SKM-1 treated with dmso at 0.1 percent for 144 hours (cell line): ENCODE data around the gene CPSF6.
A peak's percentile ranks its signal among the peaks of the same experiment; 100 is the strongest.
"Not testable (repeated sequence)": the region's sequence is repeated elsewhere in the genome, so short reads cannot be mapped to it uniquely, and the experiment has no call there.

Source experiments
- DNase-seq: peaks from one replicate; lab custom pipeline; 2025; ENCODE audit not compliant: unreplicated experiment; lab: John Stamatoyannopoulos, UW

Gene CPSF6

DNA sequence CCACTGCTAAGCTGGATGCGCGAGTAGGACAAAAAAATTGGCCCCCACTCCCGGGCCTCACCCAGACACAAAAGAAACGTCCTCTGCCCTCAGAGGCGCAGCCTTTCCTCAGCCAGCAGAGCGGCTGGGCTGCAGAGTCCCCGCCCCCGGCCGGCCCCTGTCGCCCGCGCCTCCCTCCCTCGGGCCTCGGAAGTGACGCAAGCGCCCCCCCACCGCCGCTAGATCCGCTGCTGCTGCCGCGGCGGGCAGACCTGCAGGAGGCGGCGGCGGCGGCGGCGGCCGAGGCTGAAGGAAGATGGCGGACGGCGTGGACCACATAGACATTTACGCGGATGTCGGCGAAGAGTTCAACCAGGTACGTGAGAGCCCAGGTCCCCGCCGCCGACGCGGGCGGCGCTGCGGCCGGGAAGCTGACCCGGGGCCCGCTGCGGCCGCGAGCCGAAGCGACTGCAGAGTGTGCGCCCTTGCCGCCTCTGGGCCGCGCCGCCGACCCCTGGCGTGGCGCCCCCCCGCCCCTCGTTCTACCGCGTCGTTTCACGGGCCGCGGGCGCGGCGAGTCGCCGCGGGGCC, at the start of gene CPSF6:
Gene CPSF6, plus strand, starts transcription at position 218 of the 570 bp plus-strand sequence. Its CDS starts 78 bp downstream, at position 296.
- DNase-seq = peak; percentile 69

DNA sequence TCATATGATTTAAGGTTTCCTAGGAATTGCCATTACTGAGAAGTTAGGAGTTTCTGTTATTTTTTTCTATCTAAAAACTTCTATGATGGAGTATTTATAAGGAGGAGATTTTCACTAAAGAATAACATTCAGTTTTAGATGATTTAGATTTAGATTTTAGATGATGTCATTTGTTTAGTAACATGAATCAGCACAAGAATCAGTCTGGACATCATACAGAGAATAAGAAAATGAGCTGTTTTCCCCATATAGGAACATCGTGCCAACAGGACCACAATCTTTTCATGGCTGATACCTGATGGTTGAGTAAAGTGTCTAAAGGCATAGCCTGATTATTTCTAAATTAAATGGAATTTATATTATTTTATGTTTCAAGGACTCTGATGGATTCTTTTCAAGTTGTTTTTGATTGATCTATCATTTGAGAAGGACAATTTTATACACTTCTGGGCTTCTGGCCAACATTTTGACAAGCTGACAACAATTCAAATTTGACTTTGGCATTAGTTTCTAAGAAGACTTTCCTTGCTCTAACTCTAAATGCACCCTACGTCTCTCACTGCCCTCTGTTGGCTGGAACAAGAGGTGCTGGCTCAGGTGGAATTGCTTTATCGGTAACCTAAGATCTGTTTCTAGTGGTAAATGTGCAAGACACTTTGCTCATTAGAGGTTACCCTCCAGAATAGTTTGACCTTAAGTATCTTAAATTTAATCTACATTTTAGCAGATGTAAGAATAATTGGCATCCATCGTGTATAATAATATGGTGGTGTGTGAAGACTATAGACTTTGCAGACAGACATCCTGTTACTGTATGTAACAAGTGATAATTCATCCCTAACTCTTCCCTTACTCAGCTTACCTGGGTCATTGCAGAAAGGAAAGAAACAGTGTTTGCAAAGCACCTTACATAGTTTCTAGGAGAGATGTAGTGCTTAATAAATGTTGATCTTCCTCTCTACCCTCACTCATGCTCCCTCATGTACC, 42.8 kb upstream of the CPSF6 start:
- DNase-seq = no peak

GRCh38 chr12:69199976-69200375, 39.4 kb upstream of the CPSF6 start:
- not testable (repeated sequence) for DNase-seq

DNA sequence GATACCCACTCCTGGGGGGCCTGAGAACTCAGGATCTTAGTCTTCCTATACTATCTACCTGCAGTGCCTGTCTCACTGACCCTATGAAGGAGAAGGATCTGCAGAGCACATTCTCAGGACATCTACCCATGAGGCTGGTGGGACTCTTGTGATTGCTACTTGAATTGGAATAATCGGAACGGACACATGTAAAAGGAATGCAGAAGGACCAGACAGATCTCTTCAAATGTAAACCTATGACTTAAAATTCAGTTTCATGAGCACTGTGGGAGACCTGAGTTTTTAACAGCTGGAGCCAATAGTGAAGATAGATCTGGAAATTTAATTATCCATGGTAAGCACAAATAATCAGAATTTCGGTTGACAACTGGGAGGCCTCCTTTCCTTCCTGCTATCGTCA, 35.2 kb upstream of the CPSF6 start:
- DNase-seq = no peak

- DNase-seq = no peak
Observed at GRCh38 chr12:69210661-69211060, 28.7 kb upstream of the CPSF6 start.

GRCh38 chr12:69211160-69211559, 28.2 kb upstream of the CPSF6 start:
- no peak for DNase-seq

GRCh38 chr12:69214169-69214568, 25.2 kb upstream of the CPSF6 start:
- DNase-seq = no peak

DNA sequence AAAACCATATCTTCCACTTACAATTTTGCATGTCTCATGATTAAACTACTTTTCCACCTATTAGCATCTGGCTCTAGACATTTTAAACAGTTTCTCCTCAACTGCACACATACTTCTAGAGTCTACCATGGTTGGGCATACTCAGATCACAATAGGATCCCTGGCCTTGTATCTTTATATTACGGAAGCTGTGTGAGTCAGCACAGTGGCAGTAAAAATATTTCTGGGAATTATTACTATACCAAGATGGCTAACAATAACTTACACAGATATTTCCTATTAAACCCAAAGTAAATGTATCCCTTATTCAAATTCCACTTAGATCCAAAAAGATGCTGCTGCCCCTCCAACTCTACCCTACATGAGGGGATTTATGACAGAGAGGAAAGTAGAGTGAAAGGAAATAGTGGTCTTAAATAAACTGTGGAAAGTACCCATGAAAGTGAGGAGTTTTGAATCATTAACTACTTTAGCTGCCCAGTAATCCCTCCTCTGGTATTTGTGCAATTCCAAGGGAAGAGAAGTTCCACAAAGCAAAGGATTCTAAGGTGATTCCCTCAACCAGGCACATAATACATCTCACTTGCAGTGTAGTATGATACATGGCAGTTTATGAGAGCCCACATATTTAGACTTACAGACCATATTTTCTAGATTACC, 14.0 kb upstream of the CPSF6 start:
- DNase-seq = no peak

- DNase-seq = no peak
Observed at GRCh38 chr12:69231479-69231878, 7.9 kb upstream of the CPSF6 start.

GRCh38 chr12:69238589-69239351, 599 bp upstream of the CPSF6 start:
- DNase-seq = no peak

GRCh38 chr12:69239922-69240630, 707 bp downstream of the CPSF6 start:
- DNase-seq = no peak

DNA sequence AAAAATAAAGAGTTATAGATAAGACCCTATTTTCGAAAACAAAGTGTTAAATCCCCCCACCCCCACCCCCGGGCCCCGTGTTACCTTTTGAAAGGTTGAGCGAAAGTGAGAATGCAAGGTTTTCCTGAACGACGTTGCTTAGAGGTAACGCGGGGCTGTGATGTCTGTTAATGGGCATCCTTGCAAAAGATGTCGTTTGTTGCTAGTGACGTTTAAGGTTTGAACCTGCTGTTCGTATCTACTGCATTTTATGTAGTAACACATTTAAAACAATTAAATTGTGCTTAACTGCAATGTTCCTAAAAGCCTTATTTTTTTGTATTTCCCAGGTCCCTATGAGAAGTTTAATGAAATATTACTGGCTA, 1.2 kb downstream of the CPSF6 start:
- no peak for DNase-seq

GRCh38 chr12:69241438-69242092, 2.2 kb downstream of the CPSF6 start:
- no peak for DNase-seq

DNA sequence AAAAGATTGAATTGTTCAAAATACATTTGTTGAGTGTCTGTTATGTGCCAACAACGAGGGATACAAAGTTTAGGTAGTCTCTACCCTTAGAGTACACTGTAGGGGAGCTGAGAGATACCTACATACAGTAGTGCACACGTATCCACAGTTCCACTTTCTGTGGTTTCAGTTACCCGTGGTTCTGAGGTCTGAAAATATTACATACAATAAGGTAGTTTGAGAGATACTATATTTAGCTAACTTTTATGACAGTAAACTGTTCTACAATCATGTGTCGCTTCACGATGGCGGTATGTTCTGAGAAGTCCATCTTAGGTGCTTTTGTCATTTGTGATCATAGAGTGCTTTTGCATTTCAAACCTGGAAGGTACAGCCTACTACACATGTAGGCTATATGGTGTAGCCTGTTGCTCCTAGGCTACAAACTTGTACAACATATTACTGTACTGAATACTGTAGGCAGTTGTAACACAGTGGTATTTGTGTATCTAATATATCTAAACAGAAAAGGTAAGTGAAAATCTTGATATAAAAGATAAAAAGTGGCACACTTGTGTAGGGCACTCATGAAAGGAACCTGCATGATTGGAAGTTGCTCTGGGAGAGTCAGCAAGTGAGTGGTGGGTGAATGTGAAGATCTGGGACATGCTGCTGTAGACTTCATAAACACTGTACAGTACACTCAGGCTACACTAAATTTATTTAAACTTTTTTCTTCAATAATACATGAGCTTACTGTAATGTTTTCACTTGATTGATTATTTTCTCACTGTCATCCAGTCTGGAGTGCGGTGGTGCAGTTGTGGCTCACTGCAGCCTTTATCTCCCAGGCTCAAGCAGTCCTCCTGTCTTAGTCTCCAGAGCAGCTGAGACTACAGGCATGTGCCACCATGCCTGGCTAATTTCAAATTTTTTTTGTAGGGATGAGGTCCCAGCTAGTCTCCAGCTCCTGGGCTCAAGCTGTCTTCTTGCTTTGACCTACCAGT, 4.0 kb downstream of the CPSF6 start:
- DNase-seq = no peak

DNA sequence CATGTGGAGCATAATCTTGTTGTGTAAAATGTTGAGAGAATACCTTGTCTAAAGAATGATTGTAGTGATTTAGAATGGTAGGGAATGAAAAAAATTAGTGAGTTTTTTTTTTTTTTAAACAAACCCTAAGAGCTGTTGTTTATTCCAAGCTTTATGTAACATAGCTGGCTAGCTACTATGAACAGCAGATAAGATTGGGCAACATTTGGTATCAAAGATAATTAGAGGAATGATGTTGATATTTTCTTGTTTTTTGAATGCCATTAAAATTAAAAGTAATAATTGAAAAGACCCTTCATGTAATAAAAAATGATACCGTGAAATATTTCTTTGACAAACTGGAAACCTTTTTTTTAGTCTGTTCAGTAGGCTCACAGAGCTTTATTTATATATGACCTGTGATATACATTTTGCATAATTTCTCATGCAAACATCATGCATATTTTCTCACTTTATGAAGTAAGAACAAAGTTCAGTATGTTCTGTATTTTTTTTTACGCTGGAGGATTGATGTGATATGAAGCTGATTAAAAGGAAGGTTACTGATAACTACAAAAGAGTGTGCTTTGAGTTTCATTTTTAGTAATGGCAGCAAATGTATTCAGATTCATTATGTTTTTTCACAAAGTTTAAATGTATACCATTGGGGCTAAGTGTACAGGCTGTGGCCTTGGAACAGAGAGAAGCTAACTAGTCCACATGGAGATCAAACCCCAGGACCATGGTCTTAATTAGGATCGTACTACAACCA, 8.1 kb downstream of the CPSF6 start:
- no peak for DNase-seq

DNA sequence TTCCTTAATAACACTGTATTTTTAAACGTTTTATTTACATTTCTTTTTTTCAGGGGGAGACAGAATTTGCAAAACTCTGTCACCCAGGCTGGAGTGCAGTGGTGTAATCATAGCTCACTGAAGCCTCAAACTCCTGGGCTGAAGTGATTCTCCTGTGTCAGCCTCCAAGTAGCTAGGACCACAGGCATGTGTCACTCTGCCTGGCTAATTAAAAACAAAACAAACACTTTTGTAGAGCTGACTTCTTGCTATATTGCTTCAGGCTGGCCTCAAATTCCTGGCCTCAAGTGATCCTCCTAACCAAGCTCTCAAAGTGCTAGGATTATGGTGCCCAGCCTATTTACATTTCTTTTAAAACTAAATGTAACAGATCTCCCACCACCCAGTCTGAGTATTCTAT, 12.7 kb downstream of the CPSF6 start:
- DNase-seq = no peak

DNA sequence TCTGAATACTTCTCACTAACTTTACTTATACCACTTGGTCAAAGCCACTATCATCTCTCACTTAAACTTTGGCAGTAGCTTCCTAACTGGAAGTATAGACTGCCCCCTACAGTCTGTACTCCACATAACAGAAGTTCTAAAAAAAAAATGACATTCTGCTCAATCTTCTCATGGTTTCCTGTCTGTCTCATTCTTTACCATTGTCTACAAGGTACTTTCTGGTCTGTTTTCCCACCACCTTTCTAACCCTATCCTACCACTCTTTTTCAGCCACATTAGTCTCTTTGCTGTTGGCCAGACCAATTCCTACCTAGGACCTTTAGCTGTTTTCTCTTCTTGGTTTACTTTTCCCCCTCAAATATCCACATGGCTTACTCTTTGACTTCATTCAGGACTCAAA, 14.7 kb downstream of the CPSF6 start:
- peak; percentile 35 for DNase-seq

DNA sequence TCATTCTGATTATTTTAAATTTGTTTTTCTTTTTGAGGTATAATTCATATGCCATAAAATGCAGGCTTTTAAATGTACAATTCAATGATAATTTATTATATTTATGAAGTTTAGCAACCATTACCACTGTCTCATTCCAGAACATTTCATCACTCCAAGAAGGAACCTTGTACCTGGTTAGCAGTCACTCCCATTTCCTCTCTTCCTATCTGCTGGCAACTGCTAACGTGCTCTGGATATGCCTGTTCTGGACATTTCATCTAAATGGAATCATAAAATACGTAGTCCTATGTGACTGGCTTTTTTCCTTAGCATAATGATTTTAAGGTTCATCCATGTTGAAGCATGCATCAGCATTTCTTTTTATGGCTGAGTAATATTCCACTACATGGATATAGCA, 15.5 kb downstream of the CPSF6 start:
- DNase-seq = no peak
